Stimulated activated CD8-positive, alpha-beta memory T cell treated with anti-CD3 and anti-CD28 coated beads, Interleukin-12 subunit alpha, Interleukin-12 subunit beta, amount 100 ng/mL, for 1 hour (primary cell): ENCODE measurements around the gene NTRK2.

ENCODE experiments used
- DNase-seq: peaks from one replicate; pipeline ENCODE4 v3.0.0-alpha.2; 2020; ENCODE audit warnings: low read depth

The NTRK2 gene

DNA sequence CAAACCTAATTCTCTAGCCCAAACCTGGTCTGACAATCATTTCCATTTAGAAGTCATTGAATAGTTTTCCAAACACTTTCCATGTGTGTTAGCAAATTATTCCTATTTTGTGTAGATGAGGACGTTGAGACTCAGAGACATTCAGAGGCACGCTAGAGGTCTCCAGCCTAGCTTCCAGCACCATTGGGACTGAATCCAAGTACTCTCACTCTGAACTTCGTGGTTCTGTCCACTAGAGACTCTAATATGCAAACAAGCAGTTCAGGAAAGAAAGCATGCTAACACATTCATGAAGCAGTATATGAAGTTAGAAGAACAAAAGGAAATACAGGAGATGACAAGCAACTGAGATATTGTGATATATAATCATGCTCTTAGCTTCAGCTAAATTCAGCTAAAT, 354.8 kb downstream of the NTRK2 start:
- no peak for DNase-seq

GRCh38 chr9:85025638-85026037, 356.1 kb downstream of the NTRK2 start:
- no peak for DNase-seq

DNA sequence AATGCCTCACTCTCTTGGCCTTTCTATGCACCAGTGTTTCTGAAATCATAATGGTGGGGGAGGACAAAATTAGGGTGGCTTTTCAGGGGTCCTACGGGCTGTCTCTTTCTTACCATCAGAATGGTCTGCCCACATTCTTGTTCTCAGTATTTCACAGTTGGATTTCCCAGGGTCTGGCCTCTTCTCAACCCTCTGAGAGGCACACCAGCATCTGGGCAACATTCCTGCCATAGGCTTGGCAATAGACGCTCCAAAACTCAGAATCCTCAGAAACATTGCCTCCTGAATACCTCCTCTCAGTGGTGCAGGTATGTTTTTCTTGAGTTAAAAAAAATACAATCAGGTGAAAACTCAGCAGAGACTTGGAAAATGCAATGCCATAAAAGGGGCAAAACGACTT, 358.3 kb downstream of the NTRK2 start:
- DNase-seq, result no peak

- DNase-seq, result no peak
Observed at GRCh38 chr9:85030316-85030715, 360.8 kb downstream of the NTRK2 start.

GRCh38 chr9:85036496-85036895, 367.0 kb downstream of the NTRK2 start:
- DNase-seq, result no peak

DNA sequence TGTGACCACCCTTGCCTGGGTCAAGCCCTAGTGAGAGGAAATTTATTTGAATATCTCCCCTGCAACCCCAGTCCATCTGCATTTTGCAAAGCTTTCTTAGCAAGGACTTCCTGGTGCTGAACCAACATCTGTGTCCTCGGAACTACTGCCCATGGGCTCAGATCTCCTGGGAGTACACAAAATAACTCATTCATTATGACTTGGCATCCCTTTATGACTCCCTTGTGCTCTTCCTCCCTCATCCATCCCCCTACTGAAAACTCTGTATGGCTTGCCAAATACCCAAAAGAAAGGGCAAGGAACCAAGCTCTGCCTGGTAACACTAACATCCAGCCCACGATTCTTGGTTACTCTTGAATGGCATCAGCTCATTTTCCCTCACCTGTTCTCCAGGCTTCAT, 368.5 kb downstream of the NTRK2 start:
- no peak for DNase-seq

GRCh38 chr9:85038824-85039608, 369.5 kb downstream of the NTRK2 start:
- no peak for DNase-seq

GRCh38 chr9:85040146-85040545, 370.6 kb downstream of the NTRK2 start:
- DNase-seq, result no peak

GRCh38 chr9:85040821-85041465, 371.4 kb downstream of the NTRK2 start:
- DNase-seq, result no peak

GRCh38 chr9:85041466-85042137, 372.1 kb downstream of the NTRK2 start:
- DNase-seq, result no peak

DNA sequence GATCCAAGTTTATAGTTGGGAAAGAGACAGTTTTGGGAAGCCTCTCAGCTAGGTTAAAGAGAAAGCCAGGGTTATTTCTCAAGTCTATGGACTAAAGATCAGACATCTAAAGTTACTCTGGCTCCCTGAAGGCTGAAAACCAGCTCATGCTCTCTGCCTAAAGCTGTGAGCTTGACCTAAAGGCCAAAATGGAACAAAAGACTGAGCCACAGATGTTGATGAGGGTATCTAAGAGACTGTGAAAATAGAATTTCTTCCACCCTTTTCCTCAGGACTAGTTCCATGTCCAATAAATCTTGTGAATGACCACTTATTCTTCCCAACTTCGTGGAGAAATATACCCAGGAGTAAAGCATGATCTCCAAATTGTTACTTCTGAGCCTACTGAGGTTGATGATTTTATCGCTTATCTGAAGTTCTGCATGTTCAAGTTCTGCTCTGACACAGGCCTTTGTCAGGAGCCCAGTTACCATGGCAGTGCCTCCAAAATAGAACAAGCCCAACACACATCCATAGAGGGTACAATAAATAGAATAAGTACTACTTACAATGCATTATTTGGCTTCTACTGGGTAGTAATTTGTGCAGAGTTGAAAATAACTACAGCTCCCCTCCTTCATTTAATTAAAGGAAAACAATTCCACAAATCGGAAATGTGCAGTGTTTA, 373.6 kb downstream of the NTRK2 start:
- DNase-seq, result no peak

- DNase-seq, result no peak
Observed at GRCh38 chr9:85045271-85045670, 375.7 kb downstream of the NTRK2 start.

GRCh38 chr9:85046475-85046874, 376.9 kb downstream of the NTRK2 start:
- DNase-seq, result no peak

DNA sequence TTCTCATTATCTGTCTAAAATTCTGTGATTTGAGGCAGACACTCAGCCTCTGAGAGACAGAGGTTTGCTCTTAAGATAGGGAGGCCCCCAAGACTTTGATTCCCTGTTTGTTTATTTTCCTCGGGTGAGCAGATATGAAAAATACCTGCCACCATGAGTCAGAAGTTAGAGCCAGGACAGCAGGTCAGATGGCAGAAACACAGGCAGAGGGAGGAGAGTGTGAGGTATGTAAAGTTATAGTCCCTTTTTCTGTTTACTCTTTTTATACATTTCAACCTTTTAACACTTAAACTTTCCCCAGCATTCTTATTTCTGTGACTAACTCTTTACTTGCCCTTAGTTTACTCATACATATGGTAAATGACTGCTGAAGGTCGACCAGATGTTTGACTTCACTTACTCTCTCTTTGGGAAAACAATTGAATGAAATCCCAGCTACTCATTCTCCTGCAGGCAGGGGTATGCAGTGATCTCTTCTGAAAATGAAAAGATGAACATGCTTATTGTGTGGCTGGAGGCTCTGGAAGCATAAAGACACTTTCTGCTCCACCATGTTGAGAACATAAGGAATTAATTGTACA, 383.8 kb downstream of the NTRK2 start:
- no peak for DNase-seq

- no peak for DNase-seq
Observed at GRCh38 chr9:85054017-85054416, 384.5 kb downstream of the NTRK2 start.

GRCh38 chr9:85055506-85056202, 386.1 kb downstream of the NTRK2 start:
- DNase-seq, result no peak

GRCh38 chr9:85056203-85056572, 386.7 kb downstream of the NTRK2 start:
- no peak for DNase-seq

DNA sequence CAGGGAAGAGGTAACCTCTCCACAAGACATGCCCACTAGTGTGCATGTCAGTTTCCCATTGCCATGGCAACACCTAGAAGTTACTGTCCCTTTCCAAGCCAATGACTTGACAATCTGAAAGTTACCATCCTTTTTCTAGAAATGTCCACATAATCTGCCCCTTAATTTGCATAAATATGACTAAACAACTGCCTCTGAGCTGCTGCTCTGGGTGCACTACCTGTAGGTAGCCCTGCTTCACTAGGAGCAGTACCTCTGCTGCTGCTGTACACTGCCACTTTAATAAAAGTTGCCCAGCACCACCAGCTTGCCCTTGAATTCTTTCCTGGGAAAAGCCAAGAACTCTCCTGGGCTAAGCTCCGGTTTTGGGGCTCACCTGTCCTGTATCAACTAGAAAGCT, 392.4 kb downstream of the NTRK2 start:
- no peak for DNase-seq

DNA sequence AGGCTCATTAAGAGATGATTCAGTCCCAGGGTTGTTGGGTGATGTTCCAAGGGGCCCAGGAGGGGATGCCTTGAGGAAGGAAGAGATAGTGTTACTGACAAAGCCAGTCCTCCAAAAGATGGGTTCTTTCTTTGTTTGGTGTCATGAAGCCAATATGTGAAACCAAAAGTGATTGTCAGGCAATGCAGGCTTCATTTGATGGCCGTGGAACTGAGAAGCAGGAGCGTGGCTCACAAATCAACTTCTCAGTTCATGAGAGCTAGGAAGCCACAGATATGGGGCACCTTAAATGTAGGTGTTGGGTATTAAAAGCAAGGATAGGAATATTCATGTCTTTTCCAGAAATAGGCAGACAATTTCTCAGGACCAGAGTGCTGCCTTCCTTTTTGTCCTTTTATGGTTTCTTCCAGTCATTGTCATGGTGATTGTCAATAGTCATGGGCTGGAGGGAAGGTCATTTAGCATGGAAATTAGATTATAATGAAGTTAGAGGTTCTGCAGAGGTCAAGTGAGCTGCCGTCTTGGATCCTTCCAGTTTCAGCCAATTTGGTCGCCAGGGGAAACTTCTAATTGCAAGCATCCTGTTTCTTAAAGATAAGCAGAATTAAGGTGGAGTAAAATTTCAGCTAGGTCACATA, 393.0 kb downstream of the NTRK2 start:
- DNase-seq, result no peak

DNA sequence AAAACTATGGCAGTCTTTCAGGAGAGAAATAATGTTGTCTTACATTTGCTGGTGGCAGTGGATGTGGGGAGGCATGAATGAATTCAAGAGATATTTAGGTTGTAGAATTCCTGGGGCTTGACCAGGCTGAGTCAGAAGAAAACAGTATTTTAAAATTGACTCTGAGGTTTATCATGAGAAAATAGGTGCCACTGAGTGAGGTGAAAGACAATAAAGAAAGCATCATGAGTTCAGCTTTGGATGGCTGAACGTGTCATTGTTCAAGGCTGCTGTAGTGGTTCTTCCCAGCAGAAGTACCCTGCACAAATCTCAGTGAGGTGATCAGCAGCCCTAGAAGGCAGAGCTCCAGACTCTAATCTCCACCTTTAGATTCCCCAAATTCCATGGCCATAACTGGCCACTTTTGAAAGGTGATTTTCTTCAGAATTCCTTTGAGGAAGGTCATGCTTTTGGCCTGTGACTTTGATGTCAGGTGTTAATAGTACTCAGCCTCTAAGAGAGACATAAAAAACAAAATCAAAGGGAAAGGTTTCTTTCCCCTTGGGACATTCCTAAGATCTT, 395.4 kb downstream of the NTRK2 start:
- DNase-seq, result no peak

- no peak for DNase-seq
Observed at GRCh38 chr9:85067792-85068191, 398.3 kb downstream of the NTRK2 start.
